Measurements from ENCODE around the gene YWHAG.
"Not testable (repeated sequence)": the region's sequence is repeated elsewhere in the genome, so short reads cannot be mapped to it uniquely, and the experiment has no call there.

Gene YWHAG

GRCh38 chr7:76369018-76369417 lies 10.2 kb upstream of the YWHAG start:
- no peak overlapping the region for H3K4me3 ChIP-seq (ENCODE audit: low read length)
- H3K9me3 ChIP-seq (ENCODE audit: low read length) = no peaks in the 10 kb centered on the region
- no peaks in the 10 kb centered on the region for H3K36me3 ChIP-seq (ENCODE audit: insufficient read depth, low read length)
- H2AFZ ChIP-seq (ENCODE audit: low read depth, low read length) = no peak overlapping the region
- peaks cover 8% of the 10 kb centered on the region for H3K4me1 ChIP-seq (ENCODE audit: insufficient read depth, low read length)
- no peaks in the 10 kb centered on the region for H3K27me3 ChIP-seq (ENCODE audit: insufficient read depth, low read length)

- H3K36me3 ChIP-seq (ENCODE audit: insufficient read depth, low read length) = no peaks in the 10 kb centered on the region
- H3K27me3 ChIP-seq (ENCODE audit: insufficient read depth, low read length) = no peaks in the 10 kb centered on the region
- no peaks in the 10 kb centered on the region for H3K9me3 ChIP-seq (ENCODE audit: low read length)
- no peak overlapping the region for H2AFZ ChIP-seq (ENCODE audit: low read depth, low read length)
- H3K4me1 ChIP-seq (ENCODE audit: insufficient read depth, low read length) = peaks cover 9% of the 10 kb centered on the region
- no peak overlapping the region for H3K4me3 ChIP-seq (ENCODE audit: low read length)
These were observed 9.4 kb upstream of the YWHAG start for GRCh38 chr7:76368190-76368589.

- peak overlapping the region; percentile 11 for H2AFZ ChIP-seq (ENCODE audit: low read depth, low read length)
- H3K4me3 ChIP-seq (ENCODE audit: low read length) = no peak overlapping the region
- H3K27me3 ChIP-seq (ENCODE audit: insufficient read depth, low read length) = no peaks in the 10 kb centered on the region
- no peaks in the 10 kb centered on the region for H3K36me3 ChIP-seq (ENCODE audit: insufficient read depth, low read length)
- peaks cover 13% of the 10 kb centered on the region for H3K4me1 ChIP-seq (ENCODE audit: insufficient read depth, low read length)
- no peaks in the 10 kb centered on the region for H3K9me3 ChIP-seq (ENCODE audit: low read length)
These were observed 5.4 kb upstream of the YWHAG start for GRCh38 chr7:76364198-76364584.

GRCh38 chr7:76363754-76364153 lies 5.0 kb upstream of the YWHAG start:
- not testable (repeated sequence) for H3K9me3 ChIP-seq (ENCODE audit: low read length); H3K4me3 ChIP-seq (ENCODE audit: low read length)

GRCh38 chr7:76359978-76360638 lies 1.3 kb upstream of the YWHAG start:
- Histone ChIP-seq H3K4me1 (ENCODE audit: insufficient read depth, low read length) (peaks cover 29% of the 10 kb centered on the region), H3K36me3 (ENCODE audit: insufficient read depth, low read length) (peaks cover 20% of the 10 kb centered on the region), H3K9me3 (ENCODE audit: low read length) (peaks cover under 1% of the 10 kb centered on the region), H3K27me3 (ENCODE audit: insufficient read depth, low read length) (no peaks in the 10 kb centered on the region), H2AFZ (ENCODE audit: low read depth, low read length) (peak overlapping the region; percentile 41), H3K4me3 (ENCODE audit: low read length) (peak overlapping the region; percentile 99)

More at GRCh38 chr7:76363754-76364153, 5.0 kb upstream of the YWHAG start:
- not testable (repeated sequence) for H2AFZ ChIP-seq (ENCODE audit: low read depth, low read length); H3K36me3 ChIP-seq (ENCODE audit: insufficient read depth, low read length); H3K27me3 ChIP-seq (ENCODE audit: insufficient read depth, low read length)
- H3K4me1 ChIP-seq (ENCODE audit: insufficient read depth, low read length) = peaks cover 13% of the 10 kb centered on the region

GRCh38 chr7:76359111-76359977 lies 553 bp upstream of the YWHAG start:
- no peaks in the 10 kb centered on the region for H3K27me3 ChIP-seq (ENCODE audit: insufficient read depth, low read length)
- peaks cover 24% of the 10 kb centered on the region for H3K4me1 ChIP-seq (ENCODE audit: insufficient read depth, low read length)
- peaks cover 27% of the 10 kb centered on the region for H3K36me3 ChIP-seq (ENCODE audit: insufficient read depth, low read length)
- H3K4me3 ChIP-seq (ENCODE audit: low read length) = peak overlapping the region; percentile 99
- peaks cover 4% of the 10 kb centered on the region for H3K9me3 ChIP-seq (ENCODE audit: low read length)
- peak overlapping the region; percentile 41 for H2AFZ ChIP-seq (ENCODE audit: low read depth, low read length)

- peaks cover 20% of the 10 kb centered on the region for H3K4me1 ChIP-seq (ENCODE audit: insufficient read depth, low read length)
- peak overlapping the region; percentile 99 for H3K4me3 ChIP-seq (ENCODE audit: low read length)
- H3K36me3 ChIP-seq (ENCODE audit: insufficient read depth, low read length) = peaks cover 33% of the 10 kb centered on the region
- H3K9me3 ChIP-seq (ENCODE audit: low read length) = peaks cover 9% of the 10 kb centered on the region
- H2AFZ ChIP-seq (ENCODE audit: low read depth, low read length) = no peak overlapping the region
- H3K27me3 ChIP-seq (ENCODE audit: insufficient read depth, low read length) = no peaks in the 10 kb centered on the region
These were observed 745 bp downstream of the YWHAG start for GRCh38 chr7:76358011-76358480.

- Histone ChIP-seq H2AFZ (ENCODE audit: low read depth, low read length) (no peak overlapping the region), H3K27me3 (ENCODE audit: insufficient read depth, low read length) (no peaks in the 10 kb centered on the region), H3K9me3 (ENCODE audit: low read length) (peaks cover 9% of the 10 kb centered on the region), H3K4me3 (ENCODE audit: low read length) (peak overlapping the region; percentile 99), H3K36me3 (ENCODE audit: insufficient read depth, low read length) (peaks cover 36% of the 10 kb centered on the region), H3K4me1 (ENCODE audit: insufficient read depth, low read length) (peaks cover 20% of the 10 kb centered on the region)
These were observed 1.2 kb downstream of the YWHAG start for GRCh38 chr7:76357475-76358010.

GRCh38 chr7:76356823-76357222 lies 2.0 kb downstream of the YWHAG start:
- Histone ChIP-seq H2AFZ (ENCODE audit: low read depth, low read length) (no peak overlapping the region), H3K27me3 (ENCODE audit: insufficient read depth, low read length) (no peaks in the 10 kb centered on the region), H3K9me3 (ENCODE audit: low read length) (peaks cover 13% of the 10 kb centered on the region), H3K36me3 (ENCODE audit: insufficient read depth, low read length) (peaks cover 42% of the 10 kb centered on the region), H3K4me3 (ENCODE audit: low read length) (peak overlapping the region; percentile 99), H3K4me1 (ENCODE audit: insufficient read depth, low read length) (peaks cover 20% of the 10 kb centered on the region)

GRCh38 chr7:76356115-76356514 lies 2.7 kb downstream of the YWHAG start:
- H3K4me3 ChIP-seq (ENCODE audit: low read length) = peak overlapping the region; percentile 99
- peaks cover 48% of the 10 kb centered on the region for H3K36me3 ChIP-seq (ENCODE audit: insufficient read depth, low read length)
- H3K4me1 ChIP-seq (ENCODE audit: insufficient read depth, low read length) = peaks cover 20% of the 10 kb centered on the region

GRCh38 chr7:76354981-76355730 lies 3.6 kb downstream of the YWHAG start:
- H3K27me3 ChIP-seq (ENCODE audit: insufficient read depth, low read length) = no peaks in the 10 kb centered on the region
- H3K36me3 ChIP-seq (ENCODE audit: insufficient read depth, low read length) = peaks cover 57% of the 10 kb centered on the region
- H3K4me1 ChIP-seq (ENCODE audit: insufficient read depth, low read length) = peaks cover 20% of the 10 kb centered on the region
- H3K9me3 ChIP-seq (ENCODE audit: low read length) = peaks cover 22% of the 10 kb centered on the region
- no peak overlapping the region for H3K4me3 ChIP-seq (ENCODE audit: low read length)
- no peak overlapping the region for H2AFZ ChIP-seq (ENCODE audit: low read depth, low read length)

More at GRCh38 chr7:76356115-76356514, 2.7 kb downstream of the YWHAG start:
- H2AFZ ChIP-seq (ENCODE audit: low read depth, low read length) = no peak overlapping the region
- peaks cover 20% of the 10 kb centered on the region for H3K9me3 ChIP-seq (ENCODE audit: low read length)
- H3K27me3 ChIP-seq (ENCODE audit: insufficient read depth, low read length) = no peaks in the 10 kb centered on the region

- no peak overlapping the region for H2AFZ ChIP-seq (ENCODE audit: low read depth, low read length)
- peaks cover 22% of the 10 kb centered on the region for H3K9me3 ChIP-seq (ENCODE audit: low read length)
- peaks cover 16% of the 10 kb centered on the region for H3K4me1 ChIP-seq (ENCODE audit: insufficient read depth, low read length)
- peaks cover 63% of the 10 kb centered on the region for H3K36me3 ChIP-seq (ENCODE audit: insufficient read depth, low read length)
- no peak overlapping the region for H3K4me3 ChIP-seq (ENCODE audit: low read length)
- no peaks in the 10 kb centered on the region for H3K27me3 ChIP-seq (ENCODE audit: insufficient read depth, low read length)
These were observed 4.3 kb downstream of the YWHAG start for GRCh38 chr7:76354516-76354915.
